SIG-M5 treated with dmso at 0.1 percent for 504 hours (cell line): ENCODE data around the gene PSPH.
"Not testable (repeated sequence)": the region's sequence is repeated elsewhere in the genome, so short reads cannot be mapped to it uniquely, and the experiment has no call there.

Experiments used
- DNase-seq: peaks from one replicate; lab custom pipeline; 2025; ENCODE audit not compliant: unreplicated experiment; lab: John Stamatoyannopoulos, UW

The PSPH gene

GRCh38 chr7:56051339-56052191, at the start of gene PSPH, which contains the start of gene CCT6A:
PSPH (minus strand) TSS chr7:56051444; CDS start chr7:56021212, 30,232 bp downstream.
CCT6A (plus strand) TSS chr7:56051765; CDS start chr7:56051849, 84 bp downstream.
- DNase-seq = peak; percentile 95

DNA sequence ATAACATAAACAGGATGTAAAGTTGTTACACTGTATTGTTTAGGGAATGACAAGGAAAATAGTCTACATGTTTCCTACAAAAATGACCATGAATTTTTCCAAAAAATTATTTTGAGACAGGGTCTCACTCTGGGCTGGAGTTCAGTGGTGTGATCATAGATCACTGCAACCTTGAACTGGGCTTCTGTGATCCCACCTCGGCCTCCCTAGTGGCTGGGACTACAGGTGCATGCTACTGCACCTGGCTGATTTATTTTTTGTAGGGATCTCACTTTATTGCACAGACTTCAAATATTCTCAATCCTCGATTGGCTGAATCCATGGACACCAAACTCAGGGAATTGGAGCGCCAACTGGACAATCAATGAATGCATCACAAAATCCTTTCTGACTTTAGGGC, 48.4 kb upstream of the PSPH start:
- DNase-seq = no peak

GRCh38 chr7:56098187-56099008, 47.2 kb upstream of the PSPH start:
- not testable (repeated sequence) for DNase-seq

DNA sequence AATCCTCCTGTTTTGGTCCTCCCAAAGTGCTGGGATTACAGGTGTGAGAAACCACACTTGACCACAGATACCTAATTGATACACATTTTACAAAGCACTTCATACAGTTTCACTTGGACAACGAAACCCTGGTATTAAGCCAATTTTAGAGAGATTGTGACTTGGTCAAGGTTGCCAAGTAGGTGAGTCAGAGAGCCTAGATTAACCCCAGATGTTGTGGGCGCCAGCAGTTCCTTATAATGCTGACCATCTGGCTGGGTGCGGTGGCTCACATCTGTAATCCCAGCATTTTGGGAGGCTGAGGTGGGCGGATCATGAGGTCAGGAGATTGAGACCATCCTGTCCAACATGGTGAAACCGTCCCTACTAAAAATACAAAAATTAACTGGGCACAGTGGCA, 46.5 kb upstream of the PSPH start:
- no peak for DNase-seq

DNA sequence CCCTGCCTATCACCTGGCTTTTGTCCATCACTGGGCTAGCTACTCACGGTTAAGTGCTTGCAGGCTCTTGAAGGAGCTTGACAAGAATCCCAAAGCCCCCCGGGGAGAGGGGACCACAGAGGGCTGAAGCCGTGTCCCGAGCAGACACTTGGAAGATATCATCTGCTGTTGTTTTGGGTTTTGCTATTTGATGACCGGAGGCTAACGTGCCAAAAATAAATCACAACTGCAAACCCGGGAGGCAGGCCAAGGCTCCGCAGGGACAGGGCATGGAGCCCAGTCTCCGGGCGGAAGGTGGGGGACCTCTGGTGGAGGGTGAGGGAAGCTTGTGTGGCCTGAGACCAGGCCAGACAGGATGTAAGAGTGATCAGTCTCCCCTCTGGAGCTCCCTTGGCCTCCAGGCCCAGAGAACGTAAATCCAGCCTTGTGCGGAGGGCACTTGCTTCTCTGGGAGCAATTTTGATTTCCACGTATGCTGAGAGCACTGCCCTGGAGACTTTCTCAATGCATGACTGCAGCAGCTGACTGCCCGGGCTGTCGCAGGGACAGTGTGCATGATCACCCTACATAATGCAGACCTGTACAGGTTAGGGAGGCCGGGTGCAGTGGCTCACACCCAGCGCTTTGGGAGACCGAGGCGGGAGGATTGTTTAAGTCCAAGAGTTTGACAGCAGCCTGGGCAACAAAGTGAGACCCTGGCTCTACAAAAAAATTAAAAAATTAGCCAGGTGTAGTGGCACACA, 41.7 kb upstream of the PSPH start, which contains the start of gene PHKG1:
Gene PHKG1 (minus strand): TSS at position 164 of the 743 bp plus-strand sequence. CDS start 4,011 bp downstream, outside the sequence.
- no peak for DNase-seq

DNA sequence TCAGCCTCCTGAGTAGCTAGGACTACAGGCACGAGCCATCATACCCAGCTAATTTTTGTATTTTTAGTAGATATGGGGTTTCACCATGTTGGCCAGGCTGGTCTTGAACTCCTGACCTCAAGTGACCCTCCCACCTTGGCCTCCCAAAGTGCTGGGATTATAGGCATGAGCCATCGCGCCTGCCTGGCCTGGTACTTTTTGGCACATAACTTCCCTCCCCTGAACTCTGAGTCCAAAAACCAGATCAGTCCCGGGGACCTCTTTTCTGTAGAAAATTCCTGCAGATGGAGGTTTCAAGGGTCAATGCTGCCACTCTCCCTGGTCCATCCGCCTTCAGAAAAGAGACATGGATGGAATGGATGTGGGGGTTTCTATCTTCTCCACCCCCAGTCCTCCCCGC, 41.1 kb upstream of the PSPH start:
- not testable (repeated sequence) for DNase-seq

DNA sequence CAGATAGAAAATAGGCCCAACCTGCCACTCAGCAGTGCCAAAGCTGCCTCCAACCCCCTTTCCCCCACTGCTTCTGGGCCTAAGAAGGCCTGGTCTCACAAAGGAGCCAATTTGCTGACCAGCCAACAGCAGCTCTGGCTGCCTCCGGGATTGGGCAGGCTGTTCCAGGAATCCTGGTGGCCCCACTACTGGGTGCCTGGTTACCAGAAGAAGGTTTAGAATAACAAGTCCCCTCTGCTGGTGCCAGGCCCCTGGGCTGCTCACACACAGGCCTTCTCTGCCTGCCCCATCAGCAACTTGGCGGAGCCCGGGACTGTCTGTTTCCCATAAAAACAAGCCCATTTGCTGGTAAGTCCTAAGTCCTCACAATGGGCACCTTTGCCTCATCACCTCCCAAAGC, 40.3 kb upstream of the PSPH start:
- no peak for DNase-seq

GRCh38 chr7:56087445-56087844, 36.2 kb upstream of the PSPH start:
- DNase-seq = no peak

GRCh38 chr7:56086761-56087160, 35.5 kb upstream of the PSPH start:
- no peak for DNase-seq

DNA sequence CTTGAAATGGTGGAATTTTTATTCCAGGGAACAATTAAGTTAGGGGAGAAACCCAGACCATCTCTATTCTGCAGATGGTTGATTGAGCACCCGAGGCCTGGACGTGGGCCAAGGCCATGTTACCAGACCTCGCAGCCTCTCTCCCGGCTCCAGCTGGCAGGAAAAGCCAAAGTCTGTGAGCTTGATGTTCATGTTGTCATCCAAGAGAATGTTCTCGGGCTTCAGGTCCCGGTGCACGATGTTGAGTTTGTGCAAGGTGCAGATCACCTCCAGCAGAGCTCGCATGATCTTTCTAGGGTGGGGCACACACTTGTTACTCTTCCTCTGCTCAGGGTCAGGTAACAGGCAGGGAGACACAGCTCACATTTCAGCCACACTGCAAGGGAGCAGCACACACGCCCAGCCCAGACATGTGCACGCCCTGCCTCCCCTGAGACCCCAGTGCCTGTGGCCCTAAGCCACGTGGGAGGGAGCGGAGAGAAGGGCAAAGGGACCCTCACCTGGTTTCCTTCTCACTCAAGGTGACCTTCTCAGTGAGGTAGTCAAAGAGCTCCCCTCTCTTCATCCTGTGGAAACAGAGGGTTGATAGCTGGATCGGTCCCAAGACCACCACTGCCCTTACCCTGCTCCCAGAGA, 32.0 kb upstream of the PSPH start:
- DNase-seq = no peak

DNA sequence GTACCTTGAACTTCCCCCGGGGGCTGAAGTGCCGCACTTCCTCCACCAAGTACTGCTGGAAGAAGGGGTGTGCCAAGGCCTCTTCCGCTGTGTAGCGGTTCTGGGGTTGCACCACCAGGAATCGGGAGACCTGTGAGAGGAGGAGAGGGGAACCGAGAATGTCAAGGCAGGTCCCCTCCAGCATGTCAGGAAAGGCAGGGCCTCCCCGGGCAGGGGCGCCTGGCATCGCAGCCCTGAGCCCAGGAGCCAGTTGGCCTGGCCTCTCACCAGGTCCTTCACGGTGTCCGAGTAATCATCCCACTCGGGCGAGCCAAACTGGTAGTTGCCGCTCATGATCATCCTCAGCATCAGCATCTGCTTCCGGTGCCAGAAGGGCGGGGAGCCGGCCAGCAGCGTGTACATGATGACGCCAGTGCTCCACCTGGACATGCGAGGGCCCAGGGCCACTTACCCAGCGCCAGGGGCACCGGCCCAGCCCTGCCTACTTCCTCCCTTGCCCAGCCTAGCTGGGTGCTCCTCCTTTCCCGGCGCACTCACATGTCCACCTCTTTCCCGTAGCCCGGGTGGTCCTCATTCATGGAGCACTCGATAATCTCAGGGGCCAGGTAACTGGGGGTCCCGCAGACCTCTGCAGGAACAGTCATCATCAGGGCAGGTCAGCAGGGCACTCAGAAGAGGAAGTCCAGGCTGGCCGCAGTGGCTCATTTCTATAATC, 30.5 kb upstream of the PSPH start:
- DNase-seq = no peak

- not testable (repeated sequence) for DNase-seq
Observed at GRCh38 chr7:56080726-56081435, 29.6 kb upstream of the PSPH start.

- DNase-seq = no peak
Observed at GRCh38 chr7:56079450-56080185, 28.4 kb upstream of the PSPH start.

GRCh38 chr7:56078196-56078595, 27.0 kb upstream of the PSPH start:
- DNase-seq = no peak

- no peak for DNase-seq
Observed at GRCh38 chr7:56077681-56078080, 26.4 kb upstream of the PSPH start.

DNA sequence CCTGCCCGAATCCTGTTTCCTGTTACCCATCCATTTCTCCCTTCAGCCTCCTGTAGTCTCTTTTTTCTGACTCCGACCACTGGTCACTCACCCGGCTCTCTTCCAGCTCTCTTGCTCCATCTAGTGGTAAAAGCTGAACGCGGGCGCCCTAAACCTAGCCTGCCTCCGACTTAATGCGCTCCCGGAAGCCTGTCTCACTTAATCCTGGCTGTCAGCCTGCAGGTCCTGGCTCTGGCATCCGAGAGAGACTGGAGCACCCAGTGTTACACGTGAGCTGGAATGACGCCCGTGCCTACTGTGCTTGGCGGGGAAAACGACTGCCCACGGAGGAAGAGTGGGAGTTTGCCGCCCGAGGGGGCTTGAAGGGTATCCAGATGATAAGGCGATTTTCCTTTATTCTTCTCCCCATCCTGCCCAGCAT, 23.1 kb upstream of the PSPH start:
- peak; percentile 79 for DNase-seq

DNA sequence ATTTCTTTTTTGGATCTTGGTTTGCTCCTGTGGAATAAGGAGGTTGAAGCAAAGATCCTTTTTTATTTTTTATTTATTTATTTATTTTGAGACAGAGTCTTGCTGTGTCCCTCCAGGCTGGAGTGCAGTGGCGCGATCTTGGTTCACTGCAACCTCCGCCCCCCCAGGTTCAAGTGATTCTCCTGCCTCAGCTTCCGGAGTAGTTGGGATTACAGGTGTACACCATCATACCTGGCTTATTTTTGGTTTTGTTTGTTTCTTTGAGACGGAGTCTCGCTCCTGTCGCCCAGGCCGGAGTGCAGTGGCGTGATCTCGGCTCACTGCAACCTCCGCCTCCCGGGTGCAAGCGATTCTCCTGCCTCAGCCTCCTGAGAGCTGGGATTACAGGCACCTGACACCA, 15.1 kb upstream of the PSPH start:
- DNase-seq = not testable (repeated sequence)

- DNase-seq = peak; percentile 91
Observed at GRCh38 chr7:56063882-56064625, 12.8 kb upstream of the PSPH start, which contains the start of gene SUMF2. SUMF2 (plus strand) TSS chr7:56064286; CDS start chr7:56064312, 26 bp downstream.
